Coronary artery (tissue), 2 donors: Measurements from ENCODE around the gene GGT1.

Experiments
- DNase-seq: peaks from one replicate; pipeline ENCODE4 v3.0.0-alpha.2; 2017; ENCODE audit warnings: low spot score
- H3K27ac ChIP-seq, 2 donors: fragments of 200-600 bp; sonication (generic); one replicate each; pipeline ENCODE4 v1.5.1; 2016 to 2019
- H3K4me3 ChIP-seq: fragments of 200-600 bp; sonication (generic); 2 replicates; pipeline ENCODE4 v1.5.1; 2016; ENCODE audit warnings: mild to moderate bottlenecking, moderate library complexity
- CTCF ChIP-seq: fragments of 200-600 bp; sonication (generic); IDR thresholded peaks from one replicate; pipeline ENCODE4 v1.5.1; 2019; ENCODE audit warnings: antibody characterized with exemption

GGT1 gene

GRCh38 chr22:24584871-24585411, 18.1 kb upstream of the GGT1 start:
- no peak for DNase-seq
- no peak for TF ChIP-seq CTCF
- Histone ChIP-seq H3K27ac (peak overlapping the region; percentile 67 to 83), H3K4me3 (no peak overlapping the region)

- Histone ChIP-seq H3K4me3 (no peak overlapping the region), H3K27ac (no peak overlapping the region)
- TF ChIP-seq CTCF: no peak
- DNase-seq: no peak
Observed at GRCh38 chr22:24585461-24585860, 17.5 kb upstream of the GGT1 start.

GRCh38 chr22:24585927-24586546, 17.0 kb upstream of the GGT1 start:
- H3K4me3 ChIP-seq: no peak overlapping the region
- no peak overlapping the region for H3K27ac ChIP-seq
- no peak for DNase-seq
- TF ChIP-seq CTCF: no peak

GRCh38 chr22:24587251-24587650, 15.7 kb upstream of the GGT1 start:
- Histone ChIP-seq H3K27ac (no peak overlapping the region), H3K4me3 (no peak overlapping the region)
- DNase-seq: no peak
- TF ChIP-seq CTCF: no peak

GRCh38 chr22:24587948-24588347, 15.0 kb upstream of the GGT1 start:
- DNase-seq: no peak
- Histone ChIP-seq H3K4me3 (no peak overlapping the region), H3K27ac (peak overlapping the region in 1 of 2 donors; percentile 38)
- no peak for TF ChIP-seq CTCF

GRCh38 chr22:24588381-24588756, 14.6 kb upstream of the GGT1 start:
- DNase-seq: no peak
- Histone ChIP-seq H3K27ac (peak overlapping the region in 1 of 2 donors; percentile 38), H3K4me3 (no peak overlapping the region)
- TF ChIP-seq CTCF: no peak

GRCh38 chr22:24588757-24589481, 14.1 kb upstream of the GGT1 start:
- DNase-seq: no peak
- Histone ChIP-seq H3K27ac (peak overlapping the region in 1 of 2 donors; percentile 38), H3K4me3 (no peak overlapping the region)
- TF ChIP-seq CTCF: no peak
